Breast epithelium (tissue), 4 donors: ENCODE measurements around the gene CDK2. TPM values are rescaled to one million over a fixed set of nuclear protein-coding genes. Genes with fewer than 3 reads are reported as not detected.

Source experiments
- DNase-seq, 2 donors: peaks; one replicate each; pipeline ENCODE4 v3.0.0-alpha.2; 2019; ENCODE audit warnings: low spot score in 2 of 2
- H3K27ac ChIP-seq, 2 donors: fragments of 200-600 bp; sonication (generic) in 1 of 2; one replicate each; pipeline ENCODE4 v1.5.1; 2016 to 2019; ENCODE audit warnings: mild to moderate bottlenecking in 1 of 2
- H3K27me3 ChIP-seq, 2 donors: fragments of 200-600 bp; sonication (generic) in 1 of 2; one replicate each; pipeline versions ENCODE4 v1.5.1 to v1.6.0; 2017 to 2019; ENCODE audit warnings: control low read depth in 1 of 2, mild to moderate bottlenecking in 1 of 2
- H3K36me3 ChIP-seq: fragments of 200-600 bp; one replicate; pipeline ENCODE4 v1.5.1; 2019
- H3K4me1 ChIP-seq, 2 donors: fragments of 200-600 bp; sonication (generic); one replicate each; pipeline ENCODE4 v1.5.1; 2016 to 2019; ENCODE audit warnings: control low read depth in 1 of 2
- H3K4me3 ChIP-seq, 3 donors: fragments of 200-600 bp; sonication (generic); 1 replicate in 2 of 3; 2 replicates in 1 of 3; pipeline ENCODE4 v1.5.1; 2016 to 2019; ENCODE audit warnings: mild to moderate bottlenecking in 3 of 3, moderate library complexity in 2 of 3
- H3K9me3 ChIP-seq, 2 donors: fragments of 200-600 bp; sonication (generic) in 1 of 2; one replicate each; pipeline ENCODE4 v1.5.1; 2016 to 2019; ENCODE audit warnings: control low read depth in 1 of 2
- POLR2A ChIP-seq: fragments of 450-650 bp; IDR thresholded peaks from one replicate; pipeline ENCODE4 v1.6.1; 2016; ENCODE audit warnings: antibody characterized with exemption, mild to moderate bottlenecking, moderate library complexity
- POLR2AphosphoS5 ChIP-seq, 3 donors: sonication (generic); formaldehyde crosslinking; IDR thresholded peaks; one replicate each; pipeline ENCODE4 v1.6.1; 2017; ENCODE audit warnings: antibody characterized with exemption in 3 of 3
- intact Hi-C: fragments of 100-400 bp; cut with DNase I; formaldehyde crosslinking; loops from one replicate; pipeline ENCODE4 v1.15.1; 2023; ENCODE audit warnings: low total_unique reads
- total RNA-seq, 3 donors: library from RNA; depleted of rRNA; stranded (reverse); fragments of >200 nt; gene quantifications; one replicate each; pipeline ENCODE4 v1.1.0, GENCODE V29; 2016
- TF ChIP-seq, protein P1 (sequence below), 3 donors: fragments of 450-650 bp; IDR thresholded peaks; one replicate each; pipeline ENCODE4 v1.5.1; 2016 to 2017; ENCODE audit warnings: antibody characterized with exemption in 3 of 3, mild to moderate bottlenecking in 3 of 3, moderate library complexity in 3 of 3

Gene CDK2
- total RNA-seq, 3 donors from 2014 or later, result 8.2 to 27.2 (median 27.1) TPM

DNA sequence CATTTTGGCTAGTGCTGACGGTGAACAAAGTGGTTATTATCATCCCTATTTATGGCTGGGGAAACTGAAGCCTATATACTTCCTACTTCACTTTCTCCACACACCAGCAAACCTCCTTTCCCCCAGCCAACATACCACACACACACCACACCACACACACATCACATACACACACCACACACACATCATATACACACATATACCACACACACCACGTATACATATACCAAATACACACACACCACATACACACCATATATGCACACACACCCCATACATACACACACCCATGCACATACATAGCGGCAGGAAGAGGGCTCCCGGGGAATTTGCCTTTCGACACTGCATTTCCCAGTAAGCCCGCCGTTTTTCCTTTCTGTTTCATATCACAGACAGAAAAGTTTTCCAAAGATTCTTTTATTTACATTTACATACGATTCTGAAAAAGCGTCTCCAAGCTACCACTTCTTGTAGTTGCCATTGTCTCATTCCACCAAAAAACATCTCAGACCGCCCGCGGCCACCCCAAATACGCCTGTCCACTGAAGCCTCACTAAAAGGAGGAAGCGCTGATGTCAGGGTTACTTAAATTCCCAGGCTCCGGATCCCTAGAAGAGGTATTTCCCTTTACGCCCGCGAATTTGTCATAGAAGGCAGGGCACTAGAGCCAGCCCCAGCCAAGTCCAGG, 6.4 kb downstream of the CDK2 start:
- intact Hi-C loops, result loop anchor here (10.0 kb wide), 1 partner anchor 1132 kb away; no protein-coding TSS in a partner anchor
- no peaks in the 10 kb centered on the region for H3K9me3 ChIP-seq
- H3K4me3 ChIP-seq, result peak overlapping the region; percentile 56 to 97 (median 71)
- peak overlapping the region; percentile 97 to 98 for H3K27ac ChIP-seq
- no peak for DNase-seq
- peak in 2 of 3 donors; percentile 64 to 80 for TF ChIP-seq POLR2AphosphoS5 (IDR thresholded peaks at IDR 0.05)
- TF ChIP-seq, protein P1, sequence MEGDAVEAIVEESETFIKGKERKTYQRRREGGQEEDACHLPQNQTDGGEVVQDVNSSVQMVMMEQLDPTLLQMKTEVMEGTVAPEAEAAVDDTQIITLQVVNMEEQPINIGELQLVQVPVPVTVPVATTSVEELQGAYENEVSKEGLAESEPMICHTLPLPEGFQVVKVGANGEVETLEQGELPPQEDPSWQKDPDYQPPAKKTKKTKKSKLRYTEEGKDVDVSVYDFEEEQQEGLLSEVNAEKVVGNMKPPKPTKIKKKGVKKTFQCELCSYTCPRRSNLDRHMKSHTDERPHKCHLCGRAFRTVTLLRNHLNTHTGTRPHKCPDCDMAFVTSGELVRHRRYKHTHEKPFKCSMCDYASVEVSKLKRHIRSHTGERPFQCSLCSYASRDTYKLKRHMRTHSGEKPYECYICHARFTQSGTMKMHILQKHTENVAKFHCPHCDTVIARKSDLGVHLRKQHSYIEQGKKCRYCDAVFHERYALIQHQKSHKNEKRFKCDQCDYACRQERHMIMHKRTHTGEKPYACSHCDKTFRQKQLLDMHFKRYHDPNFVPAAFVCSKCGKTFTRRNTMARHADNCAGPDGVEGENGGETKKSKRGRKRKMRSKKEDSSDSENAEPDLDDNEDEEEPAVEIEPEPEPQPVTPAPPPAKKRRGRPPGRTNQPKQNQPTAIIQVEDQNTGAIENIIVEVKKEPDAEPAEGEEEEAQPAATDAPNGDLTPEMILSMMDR (IDR thresholded peaks at IDR 0.05), result no peak
- peak; percentile 51 for TF ChIP-seq POLR2A
- no peaks in the 10 kb centered on the region for H3K27me3 ChIP-seq
- H3K4me1 ChIP-seq, result no peaks in the 10 kb centered on the region
- no peaks in the 10 kb centered on the region for H3K36me3 ChIP-seq

DNA sequence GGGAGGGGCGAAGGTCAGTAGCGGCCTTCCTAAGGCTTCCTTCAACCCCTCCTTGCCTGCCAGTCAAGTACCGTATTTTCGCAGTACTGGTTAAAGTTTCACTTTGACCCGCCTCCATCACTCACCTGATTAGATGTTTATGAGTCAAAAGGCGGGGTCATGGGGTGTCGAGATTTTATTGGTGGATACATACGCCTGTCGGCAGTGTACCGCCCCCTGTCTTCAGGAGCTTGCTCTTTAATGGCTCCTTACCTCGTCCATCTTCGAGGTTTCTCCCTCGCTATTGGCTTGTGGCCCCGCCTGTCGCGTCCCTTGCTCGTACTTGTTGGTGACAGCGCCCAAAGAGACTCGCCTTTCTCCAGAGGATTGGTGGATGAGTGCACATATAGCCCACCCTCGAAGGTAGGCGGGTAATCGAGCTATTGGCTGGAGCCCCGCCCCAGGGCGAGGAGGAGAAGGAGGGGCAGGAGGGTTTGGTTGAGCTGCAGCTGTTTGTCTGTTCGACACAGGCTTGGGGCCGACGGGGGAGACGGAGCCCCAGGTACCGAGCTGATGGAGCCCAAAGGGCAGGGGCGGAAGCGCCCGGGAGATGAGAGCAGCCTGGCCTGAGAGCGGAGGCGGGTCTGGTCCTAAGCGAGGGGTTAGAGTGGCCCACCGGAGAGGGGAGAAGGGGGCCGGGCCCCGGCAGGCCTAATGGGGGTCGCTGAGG, 7.1 kb downstream of the CDK2 start, which contains the start of gene RAB5B:
Gene RAB5B (plus strand): TSS at position 480 of the 709 bp plus-strand sequence. CDS start 12,883 bp downstream, outside the sequence.
- H3K4me1 ChIP-seq, result no peaks in the 10 kb centered on the region
- H3K27ac ChIP-seq, result peak within 1 kb of the TSS; percentile 97 to 98
- H3K9me3 ChIP-seq, result no peaks in the 10 kb centered on the region
- no peaks in the 10 kb centered on the region for H3K36me3 ChIP-seq
- intact Hi-C loops, result loop anchor here (10.0 kb wide), 1 partner anchor 1131 kb away; no protein-coding TSS in a partner anchor
- TF ChIP-seq POLR2AphosphoS5 (IDR thresholded peaks at IDR 0.05) (peak; percentile 90 to 99 (median 91)), POLR2A (peak; percentile 94)
- TF ChIP-seq, protein P1 (IDR thresholded peaks at IDR 0.05), result peak in 1 of 3 donors; percentile 10
- DNase-seq, result peak; percentile 99 to 100
- no peaks in the 10 kb centered on the region for H3K27me3 ChIP-seq
- peak within 1 kb of the TSS; percentile 83 to 97 (median 96) for H3K4me3 ChIP-seq

DNA sequence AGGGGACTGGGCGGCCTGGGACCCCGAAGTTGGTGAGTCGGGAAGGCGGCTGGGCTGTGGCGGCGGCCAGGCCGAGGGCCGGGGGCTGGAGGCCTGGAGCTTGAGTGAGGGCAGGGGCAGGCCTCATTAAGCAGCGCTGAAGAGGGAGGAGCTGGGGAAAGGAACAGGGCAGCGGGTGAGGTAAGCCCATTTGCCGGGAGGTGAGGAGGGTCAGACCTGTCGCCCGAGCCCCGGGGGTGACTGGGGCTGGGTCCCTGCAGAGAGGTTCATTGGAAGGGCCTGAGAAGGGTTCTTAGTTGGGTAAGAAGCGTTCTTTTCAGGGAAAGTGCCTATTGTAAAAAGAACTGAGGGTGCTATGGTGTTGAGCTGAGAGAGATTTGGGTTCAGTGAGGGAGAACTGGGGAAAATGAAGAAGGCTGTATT, 7.7 kb downstream of the CDK2 start:
- H3K4me1 ChIP-seq, result no peaks in the 10 kb centered on the region
- intact Hi-C loops, result loop anchor here (10.0 kb wide), 1 partner anchor 1130 kb away; no protein-coding TSS in a partner anchor
- DNase-seq, result peak; percentile 61 to 63

DNA sequence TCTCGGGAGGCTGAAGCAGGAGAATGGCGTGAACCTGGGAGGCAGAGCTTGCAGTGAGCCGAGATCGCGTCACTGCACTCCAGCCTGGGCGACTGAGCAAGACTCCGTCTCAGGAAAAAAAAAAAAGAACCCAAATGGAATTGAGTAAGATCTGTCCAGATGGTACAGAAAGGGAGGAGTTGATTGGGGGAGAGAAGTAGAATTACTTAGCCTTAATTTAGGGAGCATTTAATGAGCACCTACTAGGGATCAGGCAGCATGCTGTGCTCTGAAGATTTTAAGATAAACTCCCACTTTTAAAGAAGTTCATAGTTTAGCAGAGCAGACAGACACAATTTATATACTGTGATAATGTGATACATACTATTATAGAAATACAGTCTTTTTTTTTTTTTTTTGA, 11.8 kb downstream of the CDK2 start:
- no peak for DNase-seq
- intact Hi-C loops, result loop anchor here (10.0 kb wide), 1 partner anchor 1126 kb away; no protein-coding TSS in a partner anchor
- H3K4me1 ChIP-seq, result no peaks in the 10 kb centered on the region
- no peak overlapping the region for H3K27ac ChIP-seq
- TF ChIP-seq POLR2AphosphoS5 (IDR thresholded peaks at IDR 0.05), result no peak
- TF ChIP-seq, protein P1 (IDR thresholded peaks at IDR 0.05), result no peak
- TF ChIP-seq POLR2A, result no peak
- H3K9me3 ChIP-seq, result no peaks in the 10 kb centered on the region
- H3K36me3 ChIP-seq, result no peaks in the 10 kb centered on the region
- H3K4me3 ChIP-seq, result no peak overlapping the region
- H3K27me3 ChIP-seq, result no peaks in the 10 kb centered on the region

More for the DNA sequence above, 7.7 kb downstream of the CDK2 start:
- Histone ChIP-seq H3K9me3 (no peaks in the 10 kb centered on the region), H3K27me3 (no peaks in the 10 kb centered on the region), H3K36me3 (no peaks in the 10 kb centered on the region), H3K4me3 (peak overlapping the region; percentile 83 to 97 (median 96)), H3K27ac (peak overlapping the region; percentile 96 to 98)
- TF ChIP-seq POLR2AphosphoS5 (IDR thresholded peaks at IDR 0.05) (peak in 1 of 3 donors; percentile 9), POLR2A (no peak)
- TF ChIP-seq, protein P1 (IDR thresholded peaks at IDR 0.05), result no peak
